Mucosa of descending colon (tissue), 3 donors: ENCODE results near the gene CAMKMT. TPM values are rescaled to one million over a fixed set of nuclear protein-coding genes. Genes with fewer than 3 reads are reported as not detected.

Experiments used
- ATAC-seq: fragments of 200-7000 bp; cut with Tn5 transposase; one replicate; pipeline ENCODE4 v1.9.1; 2020; ENCODE audit warnings: mild to moderate bottlenecking, moderate library complexity
- DNase-seq, 3 donors: peaks; one replicate each; pipeline ENCODE4 v3.0.0-alpha.2; 2020
- H3K36me3 ChIP-seq: fragments of 200-600 bp; one replicate; pipeline ENCODE4 v1.8.0; 2021; ENCODE audit warnings: low read depth, mild to moderate bottlenecking
- H3K4me1 ChIP-seq: fragments of 200-600 bp; one replicate; pipeline ENCODE4 v1.8.0; 2021; ENCODE audit warnings: low read depth, mild to moderate bottlenecking
- H3K4me3 ChIP-seq: fragments of 200-600 bp; one replicate; pipeline ENCODE4 v1.8.0; 2021; ENCODE audit warnings: mild to moderate bottlenecking
- H3K9me3 ChIP-seq: fragments of 200-600 bp; one replicate; pipeline ENCODE4 v1.8.0; 2021; ENCODE audit warnings: mild to moderate bottlenecking
- intact Hi-C, 2 donors: fragments of 100-400 bp; cut with DNase I in 1 of 2; cut with micrococcal nuclease in 1 of 2; formaldehyde crosslinking; loops; one replicate each; pipeline versions ENCODE4 v1.11.0 to v1.11.1; 2022; cut with DNase I, micrococcal nuclease
- total RNA-seq, 3 donors: library from RNA; stranded (reverse); fragmentation: NEBNext Ultra II Directional in 2 of 3; extraction: Animal tissue kit (Norgen Biotek cat#: 25700) in 2 of 3; gene quantifications; one replicate each; pipeline versions ENCODE4 v1.2.1 to v1.2.4, GENCODE V29; 2021 to 2023
- TF ChIP-seq, protein P1 (sequence below): fragments of 200-600 bp; IDR thresholded peaks from one replicate; pipeline ENCODE4 v1.8.0; 2022; ENCODE audit warnings: antibody characterized with exemption, mild to moderate bottlenecking
- donor health status: DM: no; HTN: no; CAD: no; lungs with moderate emphysema.
- donor health status: DM: no; HTN: no; CAD: no.
- donor health status: DM: no; HTN: yes; CAD: no.

The CAMKMT gene
- total RNA-seq, 3 donors from 2014 or later, result 13.2 to 16.0 (median 14.1) TPM

DNA sequence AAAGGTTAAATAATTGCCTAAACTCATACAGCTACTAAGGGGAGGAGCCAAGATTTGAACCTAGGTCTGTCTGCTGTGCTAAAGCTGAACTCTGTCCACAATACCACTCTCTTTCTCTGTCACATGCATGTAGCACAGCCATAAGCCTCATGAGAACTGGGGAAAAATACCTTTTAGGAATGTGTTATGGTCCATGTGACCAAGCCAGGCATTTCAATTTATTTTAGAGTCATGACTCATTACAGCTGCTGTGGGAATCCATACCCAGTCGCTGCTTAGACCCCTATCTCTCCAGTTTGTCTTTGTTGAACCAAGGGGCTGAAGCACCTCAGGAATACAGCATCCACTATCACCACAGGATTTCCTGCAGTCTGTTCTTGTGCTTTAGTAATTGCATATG lies 379.8 kb downstream of the CAMKMT start:
- Histone ChIP-seq H3K4me1 (no peaks in the 10 kb centered on the region), H3K36me3 (no peaks in the 10 kb centered on the region), H3K4me3 (no peak overlapping the region), H3K9me3 (peaks cover 7% of the 10 kb centered on the region)
- intact Hi-C loops, result no loop called here
- ATAC-seq, result no peak
- TF ChIP-seq, protein P1, sequence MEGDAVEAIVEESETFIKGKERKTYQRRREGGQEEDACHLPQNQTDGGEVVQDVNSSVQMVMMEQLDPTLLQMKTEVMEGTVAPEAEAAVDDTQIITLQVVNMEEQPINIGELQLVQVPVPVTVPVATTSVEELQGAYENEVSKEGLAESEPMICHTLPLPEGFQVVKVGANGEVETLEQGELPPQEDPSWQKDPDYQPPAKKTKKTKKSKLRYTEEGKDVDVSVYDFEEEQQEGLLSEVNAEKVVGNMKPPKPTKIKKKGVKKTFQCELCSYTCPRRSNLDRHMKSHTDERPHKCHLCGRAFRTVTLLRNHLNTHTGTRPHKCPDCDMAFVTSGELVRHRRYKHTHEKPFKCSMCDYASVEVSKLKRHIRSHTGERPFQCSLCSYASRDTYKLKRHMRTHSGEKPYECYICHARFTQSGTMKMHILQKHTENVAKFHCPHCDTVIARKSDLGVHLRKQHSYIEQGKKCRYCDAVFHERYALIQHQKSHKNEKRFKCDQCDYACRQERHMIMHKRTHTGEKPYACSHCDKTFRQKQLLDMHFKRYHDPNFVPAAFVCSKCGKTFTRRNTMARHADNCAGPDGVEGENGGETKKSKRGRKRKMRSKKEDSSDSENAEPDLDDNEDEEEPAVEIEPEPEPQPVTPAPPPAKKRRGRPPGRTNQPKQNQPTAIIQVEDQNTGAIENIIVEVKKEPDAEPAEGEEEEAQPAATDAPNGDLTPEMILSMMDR, result no peak
- no peak for DNase-seq

DNA sequence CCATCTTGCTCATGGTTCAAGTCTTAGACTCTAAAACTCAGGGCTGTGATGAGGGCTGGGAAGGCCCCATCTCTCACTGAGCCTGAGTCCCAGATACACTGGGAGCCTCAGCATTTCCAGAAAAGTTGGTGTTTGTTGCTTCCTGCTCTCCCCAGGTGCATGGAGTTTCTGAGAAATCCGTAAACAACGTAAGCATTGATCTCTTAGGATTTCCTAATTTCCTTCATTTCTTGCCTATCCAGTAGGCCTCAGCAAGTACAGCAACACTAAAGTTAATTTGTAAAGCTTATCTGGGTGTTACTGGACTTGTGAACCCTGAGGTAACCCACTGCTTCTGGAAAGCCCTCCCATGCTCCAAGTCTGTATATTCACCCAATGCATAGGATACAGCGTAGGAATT lies 380.3 kb downstream of the CAMKMT start:
- intact Hi-C loops, result no loop called here
- H3K4me1 ChIP-seq, result no peaks in the 10 kb centered on the region
- ATAC-seq, result no peak
- TF ChIP-seq, protein P1, result no peak
- peaks cover 2% of the 10 kb centered on the region for H3K9me3 ChIP-seq
- no peak for DNase-seq
- H3K36me3 ChIP-seq, result no peaks in the 10 kb centered on the region
- H3K4me3 ChIP-seq, result no peak overlapping the region

DNA sequence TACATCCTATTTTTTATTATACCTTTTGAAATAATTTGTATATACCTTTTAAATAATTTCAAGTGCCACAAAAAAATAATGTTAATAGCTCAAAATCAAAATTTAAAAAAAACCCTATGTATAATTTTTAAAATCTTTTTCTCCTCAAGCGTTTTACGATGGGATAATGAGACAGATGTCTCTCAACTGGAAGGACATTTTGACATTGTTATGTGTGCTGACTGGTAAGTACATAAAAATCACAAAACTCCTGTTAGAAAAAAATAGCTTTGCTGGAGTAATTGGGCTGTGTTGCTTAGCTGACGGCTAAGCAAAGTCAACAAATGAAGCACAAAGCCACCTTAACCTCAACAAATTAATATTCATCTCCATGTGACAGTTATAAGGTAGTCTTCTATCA lies 381.7 kb downstream of the CAMKMT start:
- DNase-seq (no peak), ATAC-seq (no peak)
- Histone ChIP-seq H3K4me3 (no peak overlapping the region), H3K9me3 (no peaks in the 10 kb centered on the region), H3K4me1 (no peaks in the 10 kb centered on the region), H3K36me3 (no peaks in the 10 kb centered on the region)
- intact Hi-C loops, result no loop called here
- TF ChIP-seq, protein P1, result no peak

DNA sequence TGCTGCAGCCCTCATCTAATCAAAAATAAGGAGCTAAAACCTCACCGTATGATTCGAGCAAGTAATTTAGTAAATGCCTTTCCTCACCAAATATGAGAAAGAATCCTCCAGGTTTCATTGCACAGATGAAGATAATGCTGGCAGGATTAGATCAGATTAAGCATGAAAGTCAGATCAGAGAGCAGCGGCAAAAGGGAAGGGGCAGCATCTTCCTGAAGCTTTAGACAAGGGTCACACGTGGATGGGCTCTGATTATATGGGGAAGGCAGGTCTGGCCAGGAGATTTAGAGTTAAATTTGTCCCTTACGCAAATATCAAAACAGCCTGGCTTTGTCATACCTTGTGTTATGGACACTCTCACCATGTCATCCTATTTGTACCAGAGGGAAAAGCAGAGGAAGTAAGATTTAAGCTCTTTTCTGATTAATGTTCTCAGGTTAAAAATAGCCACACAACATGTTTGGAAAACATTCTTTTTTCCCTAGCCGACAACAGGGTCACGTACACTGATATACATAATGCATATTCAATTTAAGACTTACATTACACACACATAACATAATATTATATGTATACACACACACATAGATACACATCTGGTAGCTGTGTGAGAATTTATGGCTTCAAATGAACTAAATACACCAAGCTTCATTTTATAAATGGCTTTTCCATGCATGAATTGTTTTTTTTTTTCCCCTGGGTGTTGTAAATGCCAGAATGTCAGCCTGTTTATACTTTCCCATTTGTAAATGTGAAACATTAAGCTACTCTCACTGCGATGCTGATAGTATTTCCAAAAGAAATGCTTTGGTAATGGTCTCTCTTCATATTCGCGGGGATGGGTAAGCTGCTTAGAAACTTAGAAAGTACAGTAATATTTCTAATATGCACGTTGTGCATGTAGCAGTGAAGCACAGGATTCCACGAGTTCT lies 383.5 kb downstream of the CAMKMT start:
- ATAC-seq (no peak), DNase-seq (no peak)
- intact Hi-C loops, result no loop called here
- no peak overlapping the region for H3K4me3 ChIP-seq
- H3K36me3 ChIP-seq, result no peaks in the 10 kb centered on the region
- no peaks in the 10 kb centered on the region for H3K4me1 ChIP-seq
- TF ChIP-seq, protein P1, result no peak
- H3K9me3 ChIP-seq, result no peaks in the 10 kb centered on the region

DNA sequence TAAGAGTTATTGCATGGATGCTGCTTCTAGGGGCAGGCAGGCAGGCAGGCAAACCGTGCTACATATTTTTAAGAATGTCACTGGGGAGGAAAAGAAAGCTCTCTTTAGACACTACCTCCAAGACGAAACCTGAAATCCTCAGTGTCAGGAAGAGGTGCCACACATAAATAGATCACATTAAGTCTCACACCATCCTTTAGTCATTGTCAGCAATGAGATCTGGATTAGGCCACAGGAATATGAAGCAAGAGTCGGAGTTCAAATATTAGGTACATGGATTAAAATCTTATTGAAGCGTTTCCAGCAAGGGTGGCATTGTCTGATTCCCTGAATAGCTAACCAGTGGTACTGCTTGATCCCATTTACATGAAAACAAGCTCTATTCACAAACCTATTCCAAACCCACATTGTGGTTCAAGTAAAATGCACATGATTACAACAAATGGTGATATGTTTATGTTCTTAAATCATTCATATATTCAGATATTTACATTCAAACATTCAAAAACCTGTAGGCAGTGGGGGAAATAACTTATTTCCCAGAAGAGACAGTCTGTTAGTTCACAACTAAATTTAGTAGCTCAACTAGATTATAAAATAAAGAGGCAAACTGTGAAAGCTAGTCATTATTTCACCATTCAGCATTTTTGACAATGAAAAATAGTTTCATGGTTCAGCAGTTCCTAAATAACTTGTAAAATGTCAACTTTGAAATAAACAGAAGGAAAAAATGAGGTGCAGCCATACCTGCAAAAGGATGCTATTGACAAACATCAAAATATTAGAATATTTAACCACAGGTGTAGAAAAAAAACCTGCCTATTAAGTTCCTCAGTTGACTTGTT lies 384.4 kb downstream of the CAMKMT start:
- Histone ChIP-seq H3K4me3 (no peak overlapping the region), H3K9me3 (no peaks in the 10 kb centered on the region), H3K36me3 (no peaks in the 10 kb centered on the region), H3K4me1 (no peaks in the 10 kb centered on the region)
- ATAC-seq, result no peak
- intact Hi-C loops, result no loop called here
- TF ChIP-seq, protein P1, result no peak
- no peak for DNase-seq
